Measurements from ENCODE around the gene KCNJ18.
"Not testable (repeated sequence)": the region's sequence is repeated elsewhere in the genome, so short reads cannot be mapped to it uniquely, and the experiment has no call there.

Gene KCNJ18

DNA sequence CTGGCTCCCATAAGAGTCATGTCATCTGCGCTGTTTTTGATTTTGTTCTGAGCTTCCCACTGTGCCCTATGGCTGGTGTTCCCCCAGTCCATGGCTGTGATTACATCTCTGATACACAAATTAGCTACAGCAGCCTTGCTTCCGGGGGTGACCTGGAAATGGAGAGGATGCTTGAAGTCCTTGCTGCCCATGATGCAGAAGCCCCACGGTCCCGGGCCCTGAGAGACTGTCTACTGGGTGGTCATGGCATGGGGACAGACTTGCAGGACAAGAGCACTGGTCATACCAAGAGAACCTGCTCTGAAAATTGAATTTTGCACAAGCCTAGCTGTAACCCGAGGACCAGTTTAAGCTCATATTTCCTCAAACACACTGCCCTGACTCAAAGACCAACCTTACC is 38.8 kb downstream of the KCNJ18 start:
- not testable (repeated sequence) for DNase-seq (ENCODE audit: low read depth)

DNA sequence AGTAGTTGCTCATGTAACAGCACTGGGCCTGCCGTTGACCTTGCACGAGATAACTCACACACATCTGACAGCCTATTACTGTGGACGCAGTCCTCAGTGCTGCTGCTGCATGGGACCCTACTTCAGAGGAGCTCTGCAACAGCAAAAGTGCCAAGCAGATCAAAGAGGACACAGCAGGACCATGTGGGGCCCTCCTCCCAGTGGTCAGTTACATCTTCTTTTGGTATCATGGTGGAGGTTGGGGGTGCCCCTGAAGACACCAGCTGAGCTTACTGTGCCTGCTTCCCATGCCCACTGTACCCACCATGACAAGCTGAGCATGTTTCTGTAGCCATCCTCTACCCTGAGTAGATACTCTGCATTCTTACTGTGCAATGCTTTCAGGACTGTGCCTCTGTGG is 41.6 kb downstream of the KCNJ18 start:
- not testable (repeated sequence) for DNase-seq (ENCODE audit: low read depth)

DNA sequence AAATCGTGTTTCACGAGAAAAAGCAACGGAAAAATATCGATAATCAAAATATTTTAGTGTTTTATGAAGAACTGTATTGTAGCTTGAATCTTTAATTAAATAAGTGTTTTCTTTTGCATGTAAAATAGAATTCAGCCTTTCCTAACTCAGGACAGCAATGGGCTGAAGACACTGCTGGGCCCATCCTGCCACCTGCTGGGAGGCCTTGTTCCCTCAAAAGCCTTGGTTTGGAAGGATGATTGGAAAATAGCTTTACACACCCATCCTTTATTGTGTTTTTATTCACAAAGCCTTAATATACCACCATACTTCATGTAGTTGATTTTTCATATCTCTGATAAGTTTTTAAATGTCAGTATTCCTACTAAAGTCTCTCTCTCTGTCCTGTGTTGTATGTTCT is 43.5 kb downstream of the KCNJ18 start:
- DNase-seq (ENCODE audit: low read depth), result not testable (repeated sequence)

DNA sequence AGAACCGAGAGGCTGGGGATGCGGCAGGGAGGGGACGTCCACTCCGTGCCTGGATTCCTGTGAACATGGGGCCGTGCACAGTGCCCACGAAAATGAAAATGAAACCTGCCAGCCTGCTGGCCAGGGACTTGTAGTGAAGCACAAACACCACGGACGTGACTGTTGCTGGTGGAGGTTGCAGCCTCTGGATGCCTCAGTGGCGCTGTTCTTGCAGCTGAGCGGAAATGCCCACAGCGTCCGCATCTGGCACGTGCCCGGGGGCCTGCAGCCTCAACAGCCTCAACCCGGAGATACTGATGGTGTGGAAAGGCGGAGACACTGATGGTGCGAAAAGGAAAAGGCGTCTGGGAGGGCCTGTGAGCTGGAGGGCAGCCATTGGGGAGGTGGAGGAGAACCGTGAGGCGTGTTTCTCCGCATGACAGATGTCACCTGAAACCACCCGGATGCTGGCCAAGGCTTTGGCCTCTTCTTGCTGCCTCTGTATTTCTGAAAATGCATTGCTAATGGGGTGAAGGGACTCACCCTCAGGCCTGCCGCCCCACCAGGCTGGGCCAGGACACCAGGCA is 44.8 kb downstream of the KCNJ18 start:
- not testable (repeated sequence) for DNase-seq (ENCODE audit: low read depth)

DNA sequence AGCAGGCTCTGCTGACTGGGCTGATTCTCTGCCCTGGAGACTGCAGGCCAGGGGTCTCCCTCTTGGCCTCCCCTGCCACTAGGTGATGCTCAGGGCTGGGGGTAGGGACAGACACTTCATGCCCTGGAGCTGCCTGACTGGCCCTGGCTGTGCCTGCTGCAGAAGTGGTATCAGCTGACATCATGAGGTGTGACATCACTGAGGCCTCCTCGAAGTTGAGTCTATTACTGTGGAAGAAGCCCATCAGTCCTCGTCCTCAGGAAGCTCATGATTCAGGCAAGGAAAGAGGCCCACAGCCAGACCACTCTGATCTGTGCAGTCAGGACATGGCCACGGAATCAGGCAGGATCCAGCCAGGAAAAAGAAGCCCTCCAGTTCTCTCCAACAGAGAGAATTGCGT is 45.9 kb downstream of the KCNJ18 start:
- DNase-seq (ENCODE audit: low read depth), result not testable (repeated sequence)

DNA sequence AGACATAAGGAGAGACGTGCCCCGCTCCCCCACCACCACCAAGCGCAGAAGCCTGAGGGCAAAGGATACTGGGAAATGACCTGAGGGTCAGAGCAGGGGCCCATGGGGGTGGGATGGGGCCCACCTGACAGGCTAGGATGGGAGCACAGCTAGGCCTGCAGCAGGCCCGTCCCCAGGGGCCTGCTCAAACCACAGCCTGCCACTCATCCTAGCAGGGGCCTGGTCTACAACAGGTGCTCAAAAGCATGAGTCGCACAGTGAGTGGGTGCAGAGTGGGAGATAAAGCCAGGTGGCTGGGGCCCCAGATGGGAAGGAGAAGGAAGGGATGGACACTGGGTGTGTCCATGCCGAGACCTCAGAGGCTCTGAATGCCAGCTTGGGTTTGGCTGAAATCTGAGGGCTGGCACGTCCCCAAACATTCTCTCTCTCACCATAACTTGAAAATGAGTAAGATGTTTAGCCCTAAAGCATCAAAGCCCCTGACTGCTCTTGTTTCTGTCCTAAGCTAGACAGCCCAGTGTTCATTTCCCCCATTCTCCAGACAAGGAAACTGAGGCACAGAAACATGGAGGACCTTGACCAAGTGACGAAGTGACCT is 46.7 kb downstream of the KCNJ18 start:
- not testable (repeated sequence) for DNase-seq (ENCODE audit: low read depth)

GRCh38 chr17:21739485-21739884 is 47.2 kb downstream of the KCNJ18 start:
- not testable (repeated sequence) for DNase-seq (ENCODE audit: low read depth)

- not testable (repeated sequence) for DNase-seq (ENCODE audit: low read depth)
Measured at GRCh38 chr17:21740836-21741235, 48.5 kb downstream of the KCNJ18 start.

GRCh38 chr17:21741520-21741919 is 49.2 kb downstream of the KCNJ18 start:
- DNase-seq (ENCODE audit: low read depth), result not testable (repeated sequence)

- no peak for DNase-seq (ENCODE audit: low read depth)
Measured at GRCh38 chr17:21742326-21742725, 50.0 kb downstream of the KCNJ18 start.

GRCh38 chr17:21744151-21744550 is 51.8 kb downstream of the KCNJ18 start:
- not testable (repeated sequence) for DNase-seq (ENCODE audit: low read depth)

DNA sequence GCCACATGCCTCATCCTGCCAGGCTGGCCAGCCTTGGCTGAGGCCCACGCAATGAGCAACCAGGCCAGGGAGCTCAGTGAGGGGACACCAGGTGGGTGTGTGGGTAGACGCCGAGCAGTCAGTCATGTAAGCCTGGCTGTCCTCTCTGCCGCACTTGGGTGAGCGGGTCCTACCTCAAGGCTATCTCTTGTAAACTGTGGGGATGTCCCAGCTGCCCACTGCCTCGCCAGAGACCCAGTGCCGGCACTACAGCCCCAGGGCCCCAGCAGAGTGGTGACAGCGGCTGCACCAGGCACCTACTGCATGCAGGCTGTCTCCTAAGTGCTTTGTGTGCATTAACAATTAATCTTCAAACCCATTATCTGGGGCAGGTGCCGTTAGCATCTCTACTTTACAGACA is 52.3 kb downstream of the KCNJ18 start:
- DNase-seq (ENCODE audit: low read depth), result not testable (repeated sequence)

DNA sequence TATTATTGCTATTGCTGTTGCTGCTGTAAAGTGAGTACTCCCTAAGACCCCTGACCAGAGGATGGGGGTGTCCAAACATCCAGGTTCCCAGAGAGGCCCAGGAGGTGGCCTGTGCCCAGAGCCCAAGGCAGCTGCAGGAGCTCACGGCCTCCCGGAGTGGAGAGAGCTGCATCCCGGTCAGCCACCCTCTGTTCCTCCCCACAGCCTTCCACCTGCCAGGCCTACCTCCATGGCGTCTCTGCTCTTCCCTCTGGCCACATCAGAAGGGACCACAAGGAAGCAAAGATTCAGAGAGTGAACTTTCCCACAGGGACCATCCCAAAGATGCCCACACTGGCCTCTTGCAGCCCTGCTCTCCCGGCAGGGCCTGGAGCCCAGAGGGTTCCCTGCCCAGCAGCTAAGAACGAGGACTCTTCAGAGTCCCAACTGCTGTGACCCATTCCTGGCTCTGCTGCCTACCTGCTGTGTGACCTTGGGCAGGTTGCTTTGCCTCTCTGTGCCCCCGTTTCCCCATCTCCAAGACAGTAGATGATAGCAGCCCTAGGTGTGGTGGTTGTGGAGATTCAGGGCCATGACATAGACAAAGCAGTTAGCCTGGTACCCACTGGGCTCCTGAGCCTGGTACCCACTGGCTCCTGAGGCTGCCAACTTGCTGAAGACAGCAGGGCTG is 53.2 kb downstream of the KCNJ18 start:
- DNase-seq (ENCODE audit: low read depth), result not testable (repeated sequence)

DNA sequence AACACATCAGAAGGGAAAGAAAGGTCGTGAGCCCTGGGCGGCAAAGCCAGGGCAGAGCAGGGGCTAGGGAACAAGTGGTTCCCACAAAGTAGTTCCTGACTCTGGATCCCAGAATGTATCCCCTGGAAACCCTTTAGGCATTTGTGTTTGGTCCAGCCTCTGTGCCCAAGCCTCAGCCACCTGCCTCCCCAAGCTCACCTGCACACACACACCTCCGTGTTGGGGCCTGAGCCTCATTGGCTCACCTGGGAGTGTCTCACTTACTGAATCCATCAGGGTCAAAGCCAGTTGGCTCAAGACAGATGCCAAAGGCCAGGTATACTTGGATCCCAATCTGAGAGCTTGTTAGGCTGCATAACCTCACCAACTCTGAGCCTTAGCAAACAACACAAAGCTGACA is 54.1 kb downstream of the KCNJ18 start:
- not testable (repeated sequence) for DNase-seq (ENCODE audit: low read depth)

- DNase-seq (ENCODE audit: low read depth), result not testable (repeated sequence)
Measured at GRCh38 chr17:21747195-21747915, 55.0 kb downstream of the KCNJ18 start.

- not testable (repeated sequence) for DNase-seq (ENCODE audit: low read depth)
Measured at GRCh38 chr17:21748686-21749085, 56.4 kb downstream of the KCNJ18 start.

DNA sequence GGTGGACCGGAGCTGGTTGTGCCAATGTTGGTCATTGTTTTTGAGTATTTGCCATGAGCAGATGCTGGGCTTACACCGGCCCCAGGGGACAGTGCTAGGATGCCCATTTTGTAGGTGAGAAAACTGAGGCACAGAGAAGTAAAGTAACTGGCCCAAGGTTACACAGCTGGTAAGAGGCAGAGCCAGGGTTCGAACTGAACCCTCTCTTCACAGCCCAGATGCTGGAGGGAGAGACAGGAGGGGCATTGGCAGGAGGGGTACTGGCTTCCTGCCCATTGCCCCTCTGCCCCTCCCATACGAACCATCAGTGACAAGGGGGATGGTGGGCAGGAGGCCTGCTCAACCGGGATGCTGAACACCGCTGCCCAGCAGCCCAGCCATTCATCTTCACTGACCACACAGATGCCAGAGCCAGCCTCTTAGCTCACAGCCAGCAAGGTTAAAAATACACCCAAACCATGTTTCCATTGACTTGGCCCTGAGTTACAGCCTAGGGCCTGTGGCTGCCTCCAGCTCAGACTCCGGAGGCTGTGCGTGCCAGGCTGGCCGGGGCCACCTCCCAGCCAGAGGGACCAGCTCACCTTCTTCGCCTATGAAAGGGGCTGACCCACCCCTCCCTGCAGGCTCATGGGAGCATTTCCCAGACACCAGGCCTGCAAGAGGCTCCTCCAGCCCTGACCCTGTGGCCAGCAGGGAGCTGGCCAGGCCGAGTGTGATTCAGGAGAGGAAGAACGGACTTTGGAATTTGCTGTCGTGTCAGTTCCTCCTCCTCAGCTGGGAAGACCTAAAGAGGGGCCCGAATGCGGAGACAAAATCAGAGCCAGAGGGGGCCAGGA is 57.6 kb downstream of the KCNJ18 start:
- DNase-seq (ENCODE audit: low read depth), result not testable (repeated sequence)

GRCh38 chr17:21751111-21751510 is 58.8 kb downstream of the KCNJ18 start:
- DNase-seq (ENCODE audit: low read depth), result not testable (repeated sequence)

All from ELR (cell line).